GM18508 (cell line): ENCODE measurements around the gene ERCC6.

Source experiments
- ATAC-seq: cut with Tn5 transposase; IDR thresholded peaks from one replicate; pipeline ENCODE4 v1.9.1; 2021; ENCODE audit warnings: moderate number of reproducible peaks; ENCODE audit not compliant: insufficient read depth, unreplicated experiment

The ERCC6 gene

GRCh38 chr10:49550563-49550962, 11.6 kb upstream of the ERCC6 start:
- no peak for ATAC-seq

DNA sequence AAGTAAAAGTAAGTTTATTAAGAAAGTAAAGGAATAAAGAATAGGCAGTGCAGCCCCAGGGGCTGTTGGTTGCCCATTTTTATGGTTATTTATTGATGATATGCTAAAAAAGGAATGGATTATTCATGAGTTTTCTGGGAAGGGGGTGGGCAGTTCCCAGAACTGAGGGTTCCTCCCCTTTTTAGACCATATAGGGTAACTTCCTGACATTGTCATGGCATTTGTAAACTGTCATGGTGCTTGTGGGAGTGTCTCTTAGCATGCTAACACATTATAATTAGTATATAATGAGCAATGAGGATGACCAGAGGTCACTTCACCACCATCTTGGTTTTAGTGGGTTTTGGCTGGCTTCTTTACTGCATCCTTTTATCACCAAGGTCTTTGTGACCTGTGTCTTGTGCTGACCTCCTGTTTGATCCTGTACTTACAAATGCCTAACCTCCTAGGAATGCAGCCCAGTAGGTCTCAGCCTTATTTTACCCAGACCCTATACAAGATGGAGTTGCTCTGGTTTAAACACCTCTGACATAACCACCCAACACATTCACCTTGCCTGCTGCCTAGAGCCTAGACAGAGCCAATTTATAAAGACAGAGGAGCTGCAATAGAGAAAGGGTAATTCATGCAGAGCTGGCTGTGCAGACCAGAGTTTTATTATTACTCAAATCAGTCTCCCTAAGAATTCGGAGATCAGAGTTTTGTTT, 10.9 kb upstream of the ERCC6 start:
- no peak for ATAC-seq

GRCh38 chr10:49543604-49544003, 4.7 kb upstream of the ERCC6 start:
- ATAC-seq: no peak

GRCh38 chr10:49542353-49542752, 3.4 kb upstream of the ERCC6 start:
- no peak for ATAC-seq

GRCh38 chr10:49541762-49542161, 2.8 kb upstream of the ERCC6 start:
- ATAC-seq: no peak

- no peak for ATAC-seq
Measured at GRCh38 chr10:49540056-49540797, 1.3 kb upstream of the ERCC6 start.

DNA sequence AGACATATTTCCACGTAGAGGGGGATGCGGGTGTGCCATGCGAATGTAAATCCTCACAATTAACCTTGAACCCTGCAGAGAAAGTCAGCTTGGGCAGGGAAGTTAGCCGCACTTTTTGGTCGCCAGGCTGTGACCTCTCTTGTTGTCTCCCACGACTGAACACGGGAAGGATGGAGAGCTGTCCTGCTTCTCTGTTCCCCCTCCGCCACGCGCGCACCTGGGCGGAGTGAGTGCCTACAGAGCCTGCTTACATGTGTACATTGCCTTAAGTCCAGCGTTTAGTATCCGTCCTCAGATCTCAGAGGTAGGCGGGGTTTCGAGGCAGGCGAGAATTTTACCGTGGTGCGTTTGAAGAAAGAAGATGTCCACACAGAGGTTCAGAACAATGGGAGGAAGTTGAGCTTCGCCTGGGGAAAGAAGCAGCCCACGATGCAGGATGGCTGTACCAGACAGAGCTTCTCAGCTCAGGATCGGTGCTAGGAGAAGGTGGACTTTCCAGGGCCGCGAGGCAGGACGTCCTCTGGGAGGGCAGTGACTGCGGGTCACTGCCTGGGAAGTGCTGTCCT, 482 bp upstream of the ERCC6 start:
- ATAC-seq: peak; percentile 4

DNA sequence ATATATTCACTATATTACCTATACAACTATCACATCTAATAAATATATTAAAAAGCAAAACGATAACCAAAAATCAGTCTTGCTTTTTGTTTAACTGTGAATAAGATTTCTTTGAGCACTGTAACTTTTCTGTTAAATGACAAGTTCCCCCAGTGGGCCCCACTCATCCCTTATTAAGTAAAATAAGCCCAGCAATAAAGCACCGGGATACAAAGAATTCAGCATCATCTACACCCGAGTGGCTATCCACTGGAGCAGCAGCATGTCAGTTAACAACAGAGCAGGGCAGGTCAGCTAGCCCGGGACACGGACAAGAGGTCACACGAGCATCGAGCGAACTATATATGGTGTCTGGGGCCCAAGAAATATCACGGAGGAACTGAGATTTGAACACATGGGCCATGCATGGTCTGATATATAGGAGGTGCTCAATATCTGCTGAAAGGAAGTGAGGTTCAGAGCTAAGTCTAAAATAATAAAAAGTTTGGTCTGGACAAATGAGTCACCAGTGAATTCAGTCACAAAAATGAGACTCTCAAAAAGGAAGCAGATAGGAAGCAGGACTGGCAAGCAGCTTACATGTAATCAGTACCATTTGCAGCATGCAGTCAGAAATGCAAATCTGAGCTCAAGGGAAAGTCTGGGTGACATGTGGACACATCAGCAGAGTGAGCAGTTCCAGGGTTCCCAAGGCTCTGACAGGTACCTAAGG, 4.1 kb downstream of the ERCC6 start:
- peak; percentile 37 for ATAC-seq

DNA sequence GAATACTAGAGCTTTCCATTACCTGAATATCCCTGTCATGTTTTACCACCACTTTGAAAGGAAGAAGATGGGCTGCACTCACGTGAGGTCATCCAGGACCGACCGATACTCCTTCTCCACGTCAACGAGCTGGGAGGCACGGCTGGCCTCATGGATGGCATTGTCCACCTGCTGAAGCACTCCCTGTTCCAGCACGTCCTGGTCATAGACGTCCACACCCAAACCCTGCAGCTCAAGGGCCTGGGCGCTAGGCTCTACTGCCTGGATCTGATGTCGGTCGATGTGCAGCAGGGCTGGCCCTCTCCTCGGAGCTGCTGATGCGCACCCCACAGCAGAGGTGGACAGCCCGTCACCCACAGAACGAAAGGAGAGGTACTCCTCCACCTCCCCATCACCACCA, 6.5 kb downstream of the ERCC6 start:
- ATAC-seq: no peak

GRCh38 chr10:49528977-49529506, 9.9 kb downstream of the ERCC6 start:
- no peak for ATAC-seq

- ATAC-seq: no peak
Measured at GRCh38 chr10:49527850-49528249, 11.1 kb downstream of the ERCC6 start.

DNA sequence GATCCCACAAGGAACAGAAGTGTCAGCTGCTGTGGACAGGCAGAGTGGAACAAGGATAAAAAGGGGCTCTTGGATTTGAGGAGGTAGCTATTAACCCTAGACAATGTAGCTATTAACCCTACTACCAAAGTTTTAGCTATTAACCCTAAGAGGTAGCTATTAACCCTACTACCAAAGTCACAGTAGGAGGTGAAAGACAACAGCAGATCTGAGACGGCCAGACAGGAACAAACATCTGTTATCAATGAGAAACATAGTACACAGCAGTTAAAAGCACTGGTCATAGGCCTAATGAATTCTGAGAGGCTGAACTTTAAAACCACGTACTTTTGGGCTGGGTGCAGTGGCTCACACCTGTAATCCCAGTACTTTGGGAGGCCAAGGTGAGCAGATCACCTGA, 11.9 kb downstream of the ERCC6 start:
- ATAC-seq: no peak

- no peak for ATAC-seq
Measured at GRCh38 chr10:49526619-49527018, 12.3 kb downstream of the ERCC6 start.

- no peak for ATAC-seq
Measured at GRCh38 chr10:49524496-49524895, 14.4 kb downstream of the ERCC6 start.

- no peak for ATAC-seq
Measured at GRCh38 chr10:49523301-49523700, 15.6 kb downstream of the ERCC6 start.

GRCh38 chr10:49521062-49521461, 17.9 kb downstream of the ERCC6 start:
- ATAC-seq: no peak

DNA sequence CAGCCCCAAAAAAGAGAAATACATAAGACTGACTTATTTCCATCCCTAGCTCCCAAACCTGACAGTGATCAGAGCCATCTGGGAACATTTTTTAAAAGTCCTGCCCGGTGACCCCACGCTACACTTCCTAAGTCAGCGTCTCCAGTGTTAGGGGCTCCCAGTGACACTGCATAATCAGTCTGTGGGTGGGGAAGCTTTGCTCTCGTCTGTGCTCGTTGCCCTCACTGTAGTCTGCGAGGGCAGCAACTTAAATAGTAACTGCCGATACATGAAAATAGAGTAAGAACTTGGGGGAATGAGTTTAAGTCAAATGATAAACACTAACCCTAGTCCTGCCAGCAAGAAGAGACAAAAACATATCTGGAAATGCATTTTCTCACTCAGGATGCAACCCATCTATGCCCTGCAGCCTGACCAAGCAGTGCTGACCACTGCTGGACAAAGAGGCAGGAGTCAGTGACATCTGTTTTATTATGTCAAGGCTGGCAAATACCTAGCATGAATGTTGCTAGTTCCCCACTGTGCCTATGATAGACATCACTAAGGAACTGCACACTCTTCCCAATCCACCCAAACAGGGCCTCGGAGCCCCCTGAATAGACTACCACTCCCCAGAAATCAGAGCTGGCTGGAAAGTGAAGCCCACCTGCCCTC, 18.7 kb downstream of the ERCC6 start:
- ATAC-seq: no peak

- ATAC-seq: no peak
Measured at GRCh38 chr10:49519717-49520116, 19.2 kb downstream of the ERCC6 start.

DNA sequence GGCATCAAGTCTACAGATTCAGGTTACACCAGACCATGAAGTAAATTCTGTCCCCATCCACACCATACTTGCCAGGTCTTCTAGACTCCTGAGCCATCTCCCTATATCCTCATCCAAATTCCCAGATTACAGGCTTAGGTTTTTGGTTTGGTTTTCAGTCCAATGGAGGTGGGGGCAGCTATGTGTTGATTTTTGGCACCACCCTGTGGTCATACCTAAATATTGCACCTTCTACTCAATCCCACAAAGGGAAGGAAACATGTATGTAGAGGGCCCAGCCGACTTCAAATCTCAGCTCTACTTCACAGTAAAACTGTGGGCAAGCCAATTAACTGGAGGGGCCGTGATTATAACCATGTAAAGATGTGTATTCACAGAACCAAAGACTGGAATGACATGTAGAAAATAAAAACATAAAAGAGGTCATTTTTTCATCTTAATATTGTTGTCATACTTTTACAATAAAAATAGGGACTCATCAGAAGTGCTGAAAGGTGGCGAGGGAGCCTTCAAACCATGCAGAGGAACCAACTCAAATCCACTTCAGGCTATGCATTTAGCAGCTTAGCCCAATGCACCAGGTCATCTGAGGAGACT, 19.8 kb downstream of the ERCC6 start:
- ATAC-seq: no peak

DNA sequence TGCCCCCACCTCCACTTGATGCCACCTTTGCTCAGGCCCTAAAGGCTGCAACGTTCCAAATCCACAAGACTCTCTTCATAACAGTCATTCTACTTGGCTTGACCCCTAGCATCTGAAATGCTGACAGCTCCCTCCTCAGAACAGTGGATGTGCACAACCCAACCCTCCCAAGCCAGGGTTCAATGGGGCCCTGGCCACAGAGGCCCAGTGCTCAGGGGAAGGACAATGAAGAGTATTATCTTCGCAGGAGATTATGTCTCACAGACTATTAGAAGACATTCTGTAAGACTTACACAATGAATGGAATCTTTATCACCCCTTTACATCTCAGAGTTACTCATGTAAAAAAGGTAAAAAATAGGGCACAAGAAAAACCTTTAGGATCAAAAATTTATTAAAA, 20.4 kb downstream of the ERCC6 start:
- ATAC-seq: no peak
